ENCODE results near the gene WEE2. TPM values are rescaled to one million over a fixed set of nuclear protein-coding genes. Genes with fewer than 3 reads are reported as not detected.

Gene WEE2
- total and polyA plus RNA-seq, 2 of the 13 experiments (the other 11 are each of a cell fraction or from before 2014, with no cell fraction given) = not detected

- no peak within 1 kb of the TSS for H2AFZ ChIP-seq (ENCODE audit: low read length)
- no TSS peak for BruUV-seq (replicated peaks)
- in situ Hi-C loops (cut with HindIII; ENCODE audit: extremely low pct_ligation_motif_present, low pct_unique_long_range_greater_than_20kb) (no loop called here), intact Hi-C loops (cut with micrococcal nuclease; ENCODE audit: unreplicated experiment) (no loop called here)
- WGBS (ENCODE audit: low lambda C conversion rate) = 0% methylated on average over 5 of the region's 62 CpGs
- H3K4me1 ChIP-seq (ENCODE audit: insufficient read depth, low read length) = peaks cover 43% of the 10 kb centered on the region
- no peaks in the 10 kb centered on the region for H3K79me2 ChIP-seq (ENCODE audit: insufficient read depth, low read length)
- H3K4me2 ChIP-seq (ENCODE audit: low read depth, low read length) = peak within 1 kb of the TSS; percentile 93
- POLR2A ChIA-PET = interaction anchor here (1.1 to 2.9 kb wide), 3 partner anchors 36 to 151 kb away, joined by 3 to 17 read pairs (median 5); partner anchors contain the start of genes AGK and SSBP1
- peak within 1 kb of the TSS; percentile 72 to 85 (median 81) for H3K4me3 ChIP-seq (replicated peaks in 1 of 3; ENCODE audit: insufficient read depth in 1 of 3, low read depth in 2 of 3, low read length in 3 of 3)
- H3K36me3 ChIP-seq (replicated peaks in 1 of 2; ENCODE audit: control insufficient read depth in 1 of 2, insufficient read depth in 2 of 2, low read length in 2 of 2) = no peaks in the 10 kb centered on the region
- FAIRE-seq = no peak
- CTCF ChIA-PET (ENCODE audit: low intra/inter-chr PET ratio, low total read pairs) = no interaction called here
- H3K9ac ChIP-seq (ENCODE audit: insufficient read depth, low read depth, low read length) = peak within 1 kb of the TSS; percentile 68
- no peak within 1 kb of the TSS for H3K27ac ChIP-seq (ENCODE audit: extremely low read length, insufficient read depth, low read length)
- DNase-seq (ENCODE audit: low spot score) = no peak
- H3K27me3 ChIP-seq (ENCODE audit: control insufficient read depth in 1 of 2, insufficient read depth in 2 of 2, low read length in 2 of 2) = peaks cover 0 to 19% of the 10 kb centered on the region in 2 experiments; a peak in 3 of 5 replicates
- peak; percentile 75 for ATAC-seq
- H4K20me1 ChIP-seq (ENCODE audit: insufficient read depth, low read length) = 0 out of 2 replicates have a peak, but pooled peaks cover 2% of the 10 kb centered on the region
- H3K9me3 ChIP-seq (ENCODE audit: low read length) = no peaks in the 10 kb centered on the region
- no peak for TF ChIP-seq GATAD1 (CRISPR knock-in tag; IDR thresholded peaks at IDR 0.05)
- TF ChIP-seq MIER3 (CRISPR knock-in tag; IDR thresholded peaks at IDR 0.05; ENCODE audit: borderline replicate concordance) = no peak
- TF ChIP-seq SNAPC4 (CRISPR knock-in tag; IDR thresholded peaks at IDR 0.05) = no peak
- TF ChIP-seq SOX13 (IDR thresholded peaks at IDR 0.05) = no peak
- no peak for TF ChIP-seq SOX13 (CRISPR knock-in tag; conservative IDR thresholded peaks at IDR 0.05 in 1 of 2, IDR thresholded peaks at IDR 0.05 in 1 of 2)
- 0 out of 2 replicates have a peak, but pooled peaks have one; percentile 7 for TF ChIP-seq ZFX (CRISPR knock-in tag; IDR thresholded peaks at IDR 0.05; ENCODE audit: low read depth)
- no peak for TF ChIP-seq SIX1 (CRISPR knock-in tag; IDR thresholded peaks at IDR 0.05; ENCODE audit: borderline replicate concordance)
- no peak for TF ChIP-seq ZNF761 (CRISPR knock-in tag; conservative IDR thresholded peaks at IDR 0.05)
- TF ChIP-seq MYC (CRISPR knock-in tag; IDR thresholded peaks at IDR 0.05; ENCODE audit: borderline replicate concordance) = 0 out of 2 replicates have a peak, but pooled peaks have one; percentile 33
- TF ChIP-seq ZNF12 (CRISPR knock-in tag; IDR thresholded peaks at IDR 0.05) = 0 out of 2 replicates have a peak, but pooled peaks have one; percentile 16
- TF ChIP-seq KMT2A (CRISPR knock-in tag; IDR thresholded peaks at IDR 0.05) = no peak
- TF ChIP-seq RXRB (CRISPR knock-in tag; IDR thresholded peaks at IDR 0.05; ENCODE audit: borderline replicate concordance) = no peak
- 0 out of 4 replicates have a peak, but pooled peaks of 1 of the 2 experiments have one; percentile 19 for TF ChIP-seq HMGXB4 (CRISPR knock-in tag; IDR thresholded peaks at IDR 0.05; ENCODE audit: borderline replicate concordance in 1 of 2, low read depth in 1 of 2)
- no peak for TF ChIP-seq ZNF841 (CRISPR knock-in tag; IDR thresholded peaks at IDR 0.05; ENCODE audit: borderline replicate concordance)
- TF ChIP-seq HNRNPLL (IDR thresholded peaks at IDR 0.05; ENCODE audit: low read depth, low read length, poor library complexity, severe bottlenecking) = peak; percentile 48
- TF ChIP-seq NONO (IDR thresholded peaks at IDR 0.05) = no peak
- TF ChIP-seq NONO (CRISPR knock-in tag; conservative IDR thresholded peaks at IDR 0.05) = peak; percentile 48; the same call in 1 of the 2 replicates
These were observed 6.0 kb upstream of the WEE2 start, which contains the start of gene DENND11 for GRCh38 chr7:141702047-141702567. Gene DENND11 (minus strand): TSS chr7:141702166. CDS start chr7:141702153, 13 bp downstream.
